Uterus (tissue), 2 donors: ENCODE results near the gene CD40.

Experiments used
- POLR2A ChIP-seq, 2 donors: fragments of 450-650 bp; IDR thresholded peaks; one replicate each; pipeline ENCODE4 v1.6.1; 2016; ENCODE audit warnings: antibody characterized with exemption in 2 of 2, mild to moderate bottlenecking in 1 of 2, moderate library complexity in 1 of 2
- TF ChIP-seq, protein P1 (sequence below), 4 experiments: fragments of 200-600 bp in 2 of 4; fragments of 450-650 bp in 2 of 4; sonication (generic) in 2 of 4; IDR thresholded peaks; one replicate each; pipeline ENCODE4 v1.5.1; 2016 to 2019; ENCODE audit warnings: antibody characterized with exemption in 4 of 4, mild to moderate bottlenecking in 2 of 4, moderate library complexity in 1 of 4

DNA sequence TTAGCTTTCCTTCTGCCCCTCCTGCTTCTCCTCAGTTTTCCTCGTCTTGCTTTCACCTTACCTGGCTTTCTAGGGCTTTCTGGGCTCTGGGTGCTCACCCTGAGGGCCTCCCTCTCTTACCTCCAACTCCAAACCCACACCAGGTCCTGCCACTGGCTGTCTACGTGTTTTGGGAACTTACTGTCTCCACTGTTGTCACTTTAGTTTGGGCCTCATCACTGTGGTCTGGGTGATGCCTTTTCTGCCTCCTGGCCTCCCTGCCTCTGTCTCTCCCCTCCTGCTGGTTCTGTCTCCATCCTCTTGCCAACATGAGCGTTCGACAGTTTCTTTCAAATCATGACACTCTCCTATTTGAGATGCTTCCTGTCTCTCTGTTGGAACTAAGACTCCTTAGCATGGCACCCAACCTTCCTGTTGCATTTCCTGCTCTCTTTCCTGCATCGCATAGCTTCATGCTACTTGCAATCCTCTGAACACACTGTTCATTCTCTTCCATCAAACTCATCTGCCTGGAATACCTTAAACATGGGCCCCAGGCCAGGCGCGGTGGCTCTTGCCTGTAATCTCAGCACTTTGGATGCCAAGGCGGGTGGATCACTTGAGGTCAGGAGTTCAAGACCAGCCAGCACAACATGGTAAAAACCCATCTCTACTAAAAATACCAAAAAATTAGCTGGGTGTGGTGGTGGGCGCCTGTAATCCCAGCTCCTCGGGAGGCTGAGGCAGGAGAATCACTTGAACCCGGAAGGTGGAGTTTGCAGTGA, 5.5 kb downstream of the CD40 start:
- TF ChIP-seq, protein P1, sequence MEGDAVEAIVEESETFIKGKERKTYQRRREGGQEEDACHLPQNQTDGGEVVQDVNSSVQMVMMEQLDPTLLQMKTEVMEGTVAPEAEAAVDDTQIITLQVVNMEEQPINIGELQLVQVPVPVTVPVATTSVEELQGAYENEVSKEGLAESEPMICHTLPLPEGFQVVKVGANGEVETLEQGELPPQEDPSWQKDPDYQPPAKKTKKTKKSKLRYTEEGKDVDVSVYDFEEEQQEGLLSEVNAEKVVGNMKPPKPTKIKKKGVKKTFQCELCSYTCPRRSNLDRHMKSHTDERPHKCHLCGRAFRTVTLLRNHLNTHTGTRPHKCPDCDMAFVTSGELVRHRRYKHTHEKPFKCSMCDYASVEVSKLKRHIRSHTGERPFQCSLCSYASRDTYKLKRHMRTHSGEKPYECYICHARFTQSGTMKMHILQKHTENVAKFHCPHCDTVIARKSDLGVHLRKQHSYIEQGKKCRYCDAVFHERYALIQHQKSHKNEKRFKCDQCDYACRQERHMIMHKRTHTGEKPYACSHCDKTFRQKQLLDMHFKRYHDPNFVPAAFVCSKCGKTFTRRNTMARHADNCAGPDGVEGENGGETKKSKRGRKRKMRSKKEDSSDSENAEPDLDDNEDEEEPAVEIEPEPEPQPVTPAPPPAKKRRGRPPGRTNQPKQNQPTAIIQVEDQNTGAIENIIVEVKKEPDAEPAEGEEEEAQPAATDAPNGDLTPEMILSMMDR (IDR thresholded peaks at IDR 0.05): no peak
- TF ChIP-seq POLR2A (IDR thresholded peaks at IDR 0.05): no peak
